Limb (tissue), 2 donors: Measurements from ENCODE around the gene STX8.
A peak's percentile ranks its signal among the peaks of the same experiment; 100 is the strongest.
"Not testable (repeated sequence)": the region's sequence is repeated elsewhere in the genome, so short reads cannot be mapped to it uniquely, and the experiment has no call there.

ENCODE experiments used
- DNase-seq, 2 donors: peaks; one replicate each; pipeline ENCODE4 v3.0.0-alpha.2; 2016; ENCODE audit errors: extremely low spot score in 2 of 2

The STX8 gene

GRCh38 chr17:9557161-9557755 is 18.4 kb downstream of the STX8 start:
- no peak for DNase-seq

- not testable (repeated sequence) for DNase-seq
Measured at GRCh38 chr17:9554715-9555114, 20.9 kb downstream of the STX8 start.

GRCh38 chr17:9553596-9553995 is 22.0 kb downstream of the STX8 start:
- no peak for DNase-seq

- peak in 1 of 2 donors; percentile 32 for DNase-seq
Measured at GRCh38 chr17:9553181-9553580, 22.4 kb downstream of the STX8 start.

- DNase-seq = no peak
Measured at GRCh38 chr17:9549215-9549614, 26.4 kb downstream of the STX8 start.

- DNase-seq = no peak
Measured at GRCh38 chr17:9544221-9544620, 31.4 kb downstream of the STX8 start.

GRCh38 chr17:9541718-9542117 is 33.9 kb downstream of the STX8 start:
- DNase-seq = no peak

- DNase-seq = no peak
Measured at GRCh38 chr17:9538626-9539025, 37.0 kb downstream of the STX8 start.

- no peak for DNase-seq
Measured at GRCh38 chr17:9537177-9537776, 38.3 kb downstream of the STX8 start.

GRCh38 chr17:9536061-9536460 is 39.6 kb downstream of the STX8 start:
- DNase-seq = no peak

GRCh38 chr17:9533441-9533840 is 42.2 kb downstream of the STX8 start:
- no peak for DNase-seq

- no peak for DNase-seq
Measured at GRCh38 chr17:9532715-9533114, 42.9 kb downstream of the STX8 start.

GRCh38 chr17:9531034-9531433 is 44.6 kb downstream of the STX8 start:
- no peak for DNase-seq

- no peak for DNase-seq
Measured at GRCh38 chr17:9529033-9529700, 46.5 kb downstream of the STX8 start.

- DNase-seq = no peak
Measured at GRCh38 chr17:9527788-9528187, 47.8 kb downstream of the STX8 start.

- DNase-seq = peak in 1 of 2 donors; percentile 80
Measured at GRCh38 chr17:9522074-9522473, 53.5 kb downstream of the STX8 start.

- no peak for DNase-seq
Measured at GRCh38 chr17:9521062-9521461, 54.6 kb downstream of the STX8 start.

GRCh38 chr17:9520649-9521048 is 55.0 kb downstream of the STX8 start:
- no peak for DNase-seq

- DNase-seq = no peak
Measured at GRCh38 chr17:9519583-9520272, 55.9 kb downstream of the STX8 start.

- no peak for DNase-seq
Measured at GRCh38 chr17:9517396-9517795, 58.2 kb downstream of the STX8 start.

GRCh38 chr17:9513266-9513665 is 62.4 kb downstream of the STX8 start:
- no peak for DNase-seq
